ENCODE results near the gene ROR1. TPM values are rescaled to one million over a fixed set of nuclear protein-coding genes. Genes with fewer than 3 reads are reported as not detected.

ROR1 gene
- total RNA-seq, 1 experiment from 2014 or later, result 19.0 TPM

DNA sequence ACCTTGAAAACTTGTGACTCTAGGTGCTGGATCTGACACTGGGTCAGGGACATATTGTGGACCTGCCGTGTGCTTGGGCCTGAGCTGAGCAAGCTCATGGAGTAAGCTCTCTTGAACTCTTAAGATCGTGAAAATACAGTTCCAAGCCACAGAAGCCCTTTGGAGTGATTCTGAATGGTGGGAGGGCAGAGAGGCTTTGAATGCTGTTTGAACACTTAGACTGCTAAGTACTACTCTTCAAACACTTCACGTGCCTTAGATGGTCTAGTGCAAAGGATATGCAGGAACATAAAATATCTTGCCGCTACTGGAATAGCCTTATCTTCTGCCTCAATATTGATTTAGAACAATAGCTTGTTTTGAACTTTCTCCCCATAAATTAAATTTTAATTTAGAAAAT lies 21.6 kb downstream of the ROR1 start:
- CTCF ChIA-PET, result no interaction called here
- no peak overlapping the region for H3K4me3 ChIP-seq
- no peak overlapping the region for H3K27ac ChIP-seq
- H4K20me1 ChIP-seq (ENCODE audit: insufficient read depth), result no peaks in the 10 kb centered on the region; the same call in 1 of the 2 replicates
- TF ChIP-seq EZH2 (IDR thresholded peaks at IDR 0.05; ENCODE audit: low read depth), result no peak
- TF ChIP-seq, protein P1, sequence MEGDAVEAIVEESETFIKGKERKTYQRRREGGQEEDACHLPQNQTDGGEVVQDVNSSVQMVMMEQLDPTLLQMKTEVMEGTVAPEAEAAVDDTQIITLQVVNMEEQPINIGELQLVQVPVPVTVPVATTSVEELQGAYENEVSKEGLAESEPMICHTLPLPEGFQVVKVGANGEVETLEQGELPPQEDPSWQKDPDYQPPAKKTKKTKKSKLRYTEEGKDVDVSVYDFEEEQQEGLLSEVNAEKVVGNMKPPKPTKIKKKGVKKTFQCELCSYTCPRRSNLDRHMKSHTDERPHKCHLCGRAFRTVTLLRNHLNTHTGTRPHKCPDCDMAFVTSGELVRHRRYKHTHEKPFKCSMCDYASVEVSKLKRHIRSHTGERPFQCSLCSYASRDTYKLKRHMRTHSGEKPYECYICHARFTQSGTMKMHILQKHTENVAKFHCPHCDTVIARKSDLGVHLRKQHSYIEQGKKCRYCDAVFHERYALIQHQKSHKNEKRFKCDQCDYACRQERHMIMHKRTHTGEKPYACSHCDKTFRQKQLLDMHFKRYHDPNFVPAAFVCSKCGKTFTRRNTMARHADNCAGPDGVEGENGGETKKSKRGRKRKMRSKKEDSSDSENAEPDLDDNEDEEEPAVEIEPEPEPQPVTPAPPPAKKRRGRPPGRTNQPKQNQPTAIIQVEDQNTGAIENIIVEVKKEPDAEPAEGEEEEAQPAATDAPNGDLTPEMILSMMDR (conservative IDR thresholded peaks at IDR 0.05), result no peak
- intact Hi-C loops (cut with micrococcal nuclease; ENCODE audit: unreplicated experiment), result no loop called here
- H3K36me3 ChIP-seq (ENCODE audit: low read depth), result no peaks in the 10 kb centered on the region
- peaks cover 79% of the 10 kb centered on the region for H3K79me2 ChIP-seq (ENCODE audit: low read depth)
- H3K9me3 ChIP-seq (ENCODE audit: insufficient read depth, low read depth), result no peaks in the 10 kb centered on the region
- H3K4me1 ChIP-seq (replicated peaks; ENCODE audit: insufficient read depth), result peaks cover 4% of the 10 kb centered on the region; the same call in 1 of the 2 replicates
- no peak overlapping the region for H2AFZ ChIP-seq
- DNase-seq, result no peak
- H3K27me3 ChIP-seq (ENCODE audit: insufficient read depth, low read depth), result no peaks in the 10 kb centered on the region
- BruUV-seq (replicated peaks), result no TSS peak
- H3K9me2 ChIP-seq (ENCODE audit: insufficient read depth), result no peaks in the 10 kb centered on the region
- no peak overlapping the region for H3K4me2 ChIP-seq
- POLR2A ChIA-PET (ENCODE audit: unreplicated experiment), result no interaction called here
- no peaks in the 10 kb centered on the region for H3F3A ChIP-seq (ENCODE audit: insufficient read depth, low read depth)

- Histone ChIP-seq H3K4me1 (replicated peaks; ENCODE audit: insufficient read depth) (no peaks in the 10 kb centered on the region), H3K9me2 (ENCODE audit: insufficient read depth) (no peaks in the 10 kb centered on the region), H3K79me2 (ENCODE audit: low read depth) (peaks cover 81% of the 10 kb centered on the region), H3F3A (ENCODE audit: insufficient read depth, low read depth) (no peaks in the 10 kb centered on the region), H3K27me3 (ENCODE audit: insufficient read depth, low read depth) (no peaks in the 10 kb centered on the region), H3K36me3 (ENCODE audit: low read depth) (no peaks in the 10 kb centered on the region), H3K9me3 (ENCODE audit: insufficient read depth, low read depth) (no peaks in the 10 kb centered on the region), H2AFZ (no peak overlapping the region), H3K4me3 (no peak overlapping the region), H3K27ac (no peak overlapping the region), H4K20me1 (ENCODE audit: insufficient read depth) (no peaks in the 10 kb centered on the region; the same call in 1 of the 2 replicates), H3K4me2 (no peak overlapping the region)
- ChIA-PET CTCF (interaction anchor here (0.6 kb wide), 1 partner anchor 17 kb away, joined by 3 read pairs; no protein-coding TSS in a partner anchor), POLR2A (ENCODE audit: unreplicated experiment) (no interaction called here)
- no TSS peak for BruUV-seq (replicated peaks)
- intact Hi-C loops (cut with micrococcal nuclease; ENCODE audit: unreplicated experiment), result no loop called here
- DNase-seq, result no peak
- TF ChIP-seq, protein P1 (conservative IDR thresholded peaks at IDR 0.05), result no peak
- TF ChIP-seq EZH2 (IDR thresholded peaks at IDR 0.05; ENCODE audit: low read depth), result no peak
Measured at GRCh38 chr1:63797056-63797726, 23.4 kb downstream of the ROR1 start.

- Histone ChIP-seq H3K79me2 (ENCODE audit: low read depth) (peaks cover 80% of the 10 kb centered on the region), H2AFZ (no peak overlapping the region), H3K36me3 (ENCODE audit: low read depth) (no peaks in the 10 kb centered on the region), H3K9me2 (ENCODE audit: insufficient read depth) (no peaks in the 10 kb centered on the region), H3K27me3 (ENCODE audit: insufficient read depth, low read depth) (no peaks in the 10 kb centered on the region), H3K4me3 (no peak overlapping the region), H3K4me1 (replicated peaks; ENCODE audit: insufficient read depth) (no peaks in the 10 kb centered on the region), H3K9me3 (ENCODE audit: insufficient read depth, low read depth) (no peaks in the 10 kb centered on the region), H4K20me1 (ENCODE audit: insufficient read depth) (no peaks in the 10 kb centered on the region; the same call in 1 of the 2 replicates), H3K4me2 (no peak overlapping the region), H3K27ac (no peak overlapping the region), H3F3A (ENCODE audit: insufficient read depth, low read depth) (no peaks in the 10 kb centered on the region)
- POLR2A ChIA-PET (ENCODE audit: unreplicated experiment), result no interaction called here
- CTCF ChIA-PET, result no interaction called here
- TF ChIP-seq, protein P1 (conservative IDR thresholded peaks at IDR 0.05), result no peak
- no peak for TF ChIP-seq EZH2 (IDR thresholded peaks at IDR 0.05; ENCODE audit: low read depth)
- BruUV-seq (replicated peaks), result no TSS peak
- intact Hi-C loops (cut with micrococcal nuclease; ENCODE audit: unreplicated experiment), result no loop called here
- no peak for DNase-seq
Measured at GRCh38 chr1:63798284-63798683, 24.5 kb downstream of the ROR1 start.
